Gastrocnemius medialis (tissue), 4 donors: ENCODE results near the gene NPB. TPM values are rescaled to one million over a fixed set of nuclear protein-coding genes. Genes with fewer than 3 reads are reported as not detected.

Source experiments
- ATAC-seq, 2 donors: fragments of 150-250 bp; one replicate each; pipeline ENCODE4 v1.9.1; 2016
- DNase-seq, 2 donors: peaks; one replicate each; pipeline ENCODE4 v3.0.0-alpha.2; 2019
- H3K27ac ChIP-seq, 4 donors: fragments of 200-600 bp; sonication (generic); 1 replicate in 1 of 4; 2 replicates in 3 of 4; pipeline ENCODE4 v1.5.1; 2016 to 2018; ENCODE audit warnings: mild to moderate bottlenecking in 2 of 4, moderate library complexity in 1 of 4
- H3K27me3 ChIP-seq, 3 donors: fragments of 200-600 bp; sonication (generic) in 2 of 3; 1 replicate in 1 of 3; 2 replicates in 2 of 3; pipeline versions ENCODE4 v1.5.1 to v1.6.0; 2016 to 2019; ENCODE audit warnings: mild to moderate bottlenecking in 1 of 3, moderate library complexity in 1 of 3
- H3K36me3 ChIP-seq, 2 donors: fragments of 200-600 bp; sonication (generic) in 1 of 2; one replicate each; pipeline ENCODE4 v1.5.1; 2017 to 2018
- H3K4me1 ChIP-seq, 2 donors: fragments of 200-600 bp; sonication (generic) in 1 of 2; one replicate each; pipeline ENCODE4 v1.5.1; 2016 to 2017; ENCODE audit warnings: mild to moderate bottlenecking in 2 of 2
- H3K4me3 ChIP-seq, 4 donors: fragments of 200-600 bp; sonication (generic) in 3 of 4; 1 replicate in 1 of 4; 2 replicates in 3 of 4; pipeline ENCODE4 v1.5.1; 2016 to 2019; ENCODE audit warnings: mild to moderate bottlenecking in 2 of 4
- H3K9me3 ChIP-seq, 3 donors: fragments of 200-600 bp; sonication (generic) in 2 of 3; 1 replicate in 1 of 3; 2 replicates in 2 of 3; pipeline ENCODE4 v1.5.1; 2016 to 2019
- CTCF ChIP-seq, 5 experiments: fragments of 450-650 bp in 3 of 5; fragments of 200-600 bp in 2 of 5; sonication (generic) in 2 of 5; IDR thresholded peaks in 4 of 5; conservative IDR thresholded peaks in 1 of 5; 1 replicate in 4 of 5; 2 replicates in 1 of 5; pipeline ENCODE4 v1.5.1; 2016 to 2019; ENCODE audit warnings: antibody characterized with exemption in 5 of 5, mild to moderate bottlenecking in 3 of 5, moderate library complexity in 3 of 5
- POLR2A ChIP-seq, 2 donors: fragments of 450-650 bp; IDR thresholded peaks; one replicate each; pipeline ENCODE4 v1.6.1; 2017; ENCODE audit warnings: antibody characterized with exemption in 2 of 2, mild to moderate bottlenecking in 2 of 2, moderate library complexity in 2 of 2
- in situ Hi-C, 4 donors: fragments of 200-750 bp; cut with MboI; loops; one replicate each; pipeline versions ENCODE4 v1.15.0 to v1.8.0; 2017; ENCODE audit warnings: low sequenced_read_pairs in 4 of 4
- intact Hi-C: fragments of 100-400 bp; cut with DNase I; formaldehyde crosslinking; loops from one replicate; pipeline ENCODE4 v1.15.1; 2023; ENCODE audit warnings: low total_unique reads
- total RNA-seq, 4 donors: library from RNA; depleted of rRNA; stranded (reverse); fragments of >200 nt; gene quantifications; one replicate each; pipeline versions ENCODE4 v1.1.0 to v1.2.3, GENCODE V29; 2016

Gene NPB
- total RNA-seq, 4 donors from 2014 or later, result 0.46 to 1.4 (median 1.1) TPM; not detected in 1

- intact Hi-C loops, result loop anchor here (5.0 kb wide), 1 partner anchor 69 kb away; the partner anchor contains the start of gene ARHGDIA
- H3K27me3 ChIP-seq, result no peaks in the 10 kb centered on the region
Observed at GRCh38 chr17:81941484-81942166, 39.6 kb downstream of the NPB start.

GRCh38 chr17:81942167-81942553 lies 40.1 kb downstream of the NPB start:
- Histone ChIP-seq H3K9me3 (no peaks in the 10 kb centered on the region), H3K4me1 (peaks cover 26 to 46% of the 10 kb centered on the region in 2 donors), H3K27ac (peak overlapping the region; percentile 90 to 98 (median 94)), H3K36me3 (no peaks in the 10 kb centered on the region), H3K4me3 (peak overlapping the region; percentile 36 to 48 (median 46)), H3K27me3 (no peaks in the 10 kb centered on the region)
- intact Hi-C loops (loop anchor here (5.0 kb wide), 1 partner anchor 70 kb away; the partner anchor contains the start of gene ARHGDIA), in situ Hi-C loops (no loop called here)
- TF ChIP-seq POLR2A (IDR thresholded peaks at IDR 0.05) (no peak), CTCF (IDR thresholded peaks at IDR 0.05 in 4 of 5, conservative IDR thresholded peaks at IDR 0.05 in 1 of 5) (no peak)
- DNase-seq (no peak), ATAC-seq (no peak)

More at GRCh38 chr17:81941484-81942166, 39.6 kb downstream of the NPB start:
- in situ Hi-C loops, result no loop called here
- TF ChIP-seq POLR2A (IDR thresholded peaks at IDR 0.05), result peak; percentile 86 to 90
- TF ChIP-seq CTCF (IDR thresholded peaks at IDR 0.05 in 4 of 5, conservative IDR thresholded peaks at IDR 0.05 in 1 of 5), result no peak
- peak; percentile 69 to 71 for ATAC-seq
- DNase-seq, result peak; percentile 73 to 93
- Histone ChIP-seq H3K36me3 (no peaks in the 10 kb centered on the region), H3K27ac (peak overlapping the region; percentile 90 to 98 (median 94)), H3K9me3 (no peaks in the 10 kb centered on the region), H3K4me3 (peak overlapping the region; percentile 44 to 56 (median 48)), H3K4me1 (peaks cover 29 to 46% of the 10 kb centered on the region in 2 donors)

GRCh38 chr17:81944858-81945257 lies 42.8 kb downstream of the NPB start:
- no peak for TF ChIP-seq POLR2A (IDR thresholded peaks at IDR 0.05)
- no peak for TF ChIP-seq CTCF (IDR thresholded peaks at IDR 0.05 in 4 of 5, conservative IDR thresholded peaks at IDR 0.05 in 1 of 5)
- no peaks in the 10 kb centered on the region for H3K36me3 ChIP-seq
- no peaks in the 10 kb centered on the region for H3K9me3 ChIP-seq
- intact Hi-C loops (loop anchor here (5.0 kb wide), 1 partner anchor 73 kb away; the partner anchor contains the start of gene ARHGDIA), in situ Hi-C loops (no loop called here)
- DNase-seq, result no peak
- ATAC-seq, result no peak
- H3K27me3 ChIP-seq, result no peaks in the 10 kb centered on the region
- H3K27ac ChIP-seq, result peak overlapping the region; percentile 90 to 98 (median 94)
- H3K4me3 ChIP-seq, result no peak overlapping the region
- peaks cover 6 to 28% of the 10 kb centered on the region in 2 donors for H3K4me1 ChIP-seq

GRCh38 chr17:81947189-81947588 lies 45.2 kb downstream of the NPB start, which contains the start of gene MYADML2:
Gene MYADML2 (minus strand): TSS chr17:81947233. CDS start chr17:81941741, 5,492 bp downstream.
- in situ Hi-C loops, result no loop called here
- no peak for ATAC-seq
- Histone ChIP-seq H3K4me3 (no peak within 1 kb of the TSS), H3K27me3 (no peaks in the 10 kb centered on the region), H3K9me3 (no peaks in the 10 kb centered on the region), H3K36me3 (no peaks in the 10 kb centered on the region), H3K4me1 (peaks cover 0 to 10% of the 10 kb centered on the region in 2 donors), H3K27ac (peak within 1 kb of the TSS; percentile 42 to 98 (median 60))
- TF ChIP-seq POLR2A (IDR thresholded peaks at IDR 0.05) (no peak), CTCF (IDR thresholded peaks at IDR 0.05 in 4 of 5, conservative IDR thresholded peaks at IDR 0.05 in 1 of 5) (no peak)
- intact Hi-C loops, result no loop called here
- DNase-seq, result no peak
